ENCODE measurements around the gene SYTL1. TPM values are rescaled to one million over a fixed set of nuclear protein-coding genes. Genes with fewer than 3 reads are reported as not detected.

The SYTL1 gene
- total RNA-seq, 2 donors from 2014 or later = 24.2 to 39.5 TPM

GRCh38 chr1:27397749-27398148 lies 55.9 kb downstream of the SYTL1 start:
- Mint-ChIP-seq H3K36me3 (no peaks in the 10 kb centered on the region), H3K4me3 (no peak overlapping the region), H3K27ac (no peak overlapping the region), H3K9me3 (no peaks in the 10 kb centered on the region), H3K27me3 (no peaks in the 10 kb centered on the region), H3K4me1 (ENCODE audit: low read depth in 2 of 2) (peaks cover under 1 to 17% of the 10 kb centered on the region in 2 donors)
- DNase-seq (ENCODE audit: low spot score) = no peak
- ATAC-seq = no peak

- no peaks in the 10 kb centered on the region for H3K36me3 Mint-ChIP-seq
- no peaks in the 10 kb centered on the region for H3K9me3 Mint-ChIP-seq
- DNase-seq (ENCODE audit: low spot score) = no peak
- no peaks in the 10 kb centered on the region for H3K27me3 Mint-ChIP-seq
- H3K4me3 Mint-ChIP-seq = no peak overlapping the region
- peaks cover 9 to 23% of the 10 kb centered on the region in 2 donors for H3K4me1 Mint-ChIP-seq (ENCODE audit: low read depth in 2 of 2)
- peak overlapping the region in 1 of 2 donors; percentile 23 for H3K27ac Mint-ChIP-seq
- no peak for ATAC-seq
Measured at GRCh38 chr1:27398405-27399149, 56.8 kb downstream of the SYTL1 start.

- Mint-ChIP-seq H3K27me3 (no peaks in the 10 kb centered on the region), H3K9me3 (no peaks in the 10 kb centered on the region), H3K36me3 (no peaks in the 10 kb centered on the region), H3K4me1 (ENCODE audit: low read depth in 2 of 2) (peaks cover 18 to 30% of the 10 kb centered on the region in 2 donors), H3K27ac (no peak overlapping the region), H3K4me3 (no peak overlapping the region)
- no peak for DNase-seq (ENCODE audit: low spot score)
- ATAC-seq = no peak
Measured at GRCh38 chr1:27399251-27400025, 57.6 kb downstream of the SYTL1 start.

- Mint-ChIP-seq H3K27me3 (no peaks in the 10 kb centered on the region), H3K4me3 (no peak overlapping the region), H3K4me1 (ENCODE audit: low read depth in 2 of 2) (peaks cover 18 to 30% of the 10 kb centered on the region in 2 donors), H3K27ac (peak overlapping the region in 1 of 2 donors; percentile 47), H3K9me3 (no peaks in the 10 kb centered on the region), H3K36me3 (no peaks in the 10 kb centered on the region)
- DNase-seq (ENCODE audit: low spot score) = no peak
- ATAC-seq = no peak
Measured at GRCh38 chr1:27400082-27400962, 58.5 kb downstream of the SYTL1 start.

- Mint-ChIP-seq H3K9me3 (no peaks in the 10 kb centered on the region), H3K4me1 (ENCODE audit: low read depth in 2 of 2) (peaks cover 18 to 30% of the 10 kb centered on the region in 2 donors), H3K27me3 (no peaks in the 10 kb centered on the region), H3K27ac (peak overlapping the region in 1 of 2 donors; percentile 65), H3K36me3 (no peaks in the 10 kb centered on the region), H3K4me3 (no peak overlapping the region)
- DNase-seq (ENCODE audit: low spot score) (no peak), ATAC-seq (no peak)
Measured at GRCh38 chr1:27400963-27401341, 59.1 kb downstream of the SYTL1 start.

- H3K36me3 Mint-ChIP-seq = peaks cover 3% of the 10 kb centered on the region
- ATAC-seq (no peak), DNase-seq (ENCODE audit: low spot score) (no peak)
- no peak overlapping the region for H3K4me3 Mint-ChIP-seq
- H3K9me3 Mint-ChIP-seq = no peaks in the 10 kb centered on the region
- H3K4me1 Mint-ChIP-seq (ENCODE audit: low read depth in 2 of 2) = peaks cover 18 to 30% of the 10 kb centered on the region in 2 donors
- H3K27me3 Mint-ChIP-seq = no peaks in the 10 kb centered on the region
- H3K27ac Mint-ChIP-seq = peak overlapping the region; percentile 75 to 76
Measured at GRCh38 chr1:27402349-27402754, 60.5 kb downstream of the SYTL1 start.

- no peaks in the 10 kb centered on the region for H3K9me3 Mint-ChIP-seq
- H3K27ac Mint-ChIP-seq = peak overlapping the region; percentile 75 to 76
- H3K4me3 Mint-ChIP-seq = peak overlapping the region; percentile 76
- DNase-seq (ENCODE audit: low spot score) (no peak), ATAC-seq (peak; percentile 84 to 85)
- H3K4me1 Mint-ChIP-seq (ENCODE audit: low read depth in 2 of 2) = peaks cover 18 to 30% of the 10 kb centered on the region in 2 donors
- peaks cover 9% of the 10 kb centered on the region for H3K36me3 Mint-ChIP-seq
- H3K27me3 Mint-ChIP-seq = no peaks in the 10 kb centered on the region
Measured at GRCh38 chr1:27403065-27403726, 61.4 kb downstream of the SYTL1 start.

Other genes starting within 250 kb of the SYTL1 start
- 10 to 100 TPM; 25.3 to 31.4 TPM for gene SLC9A1, start 186.9 kb upstream of the SYTL1 start, total RNA-seq
- 10 to 100 TPM; 30.2 to 33.9 TPM for gene WDTC1, start 107.4 kb upstream of the SYTL1 start, total RNA-seq
- 10 to 100 TPM; 40.6 to 49.5 TPM for gene TMEM222, start 19.9 kb upstream of the SYTL1 start, total RNA-seq
- 1 to 10 TPM; 8.5 TPM for gene MAP3K6, start 24.9 kb downstream of the SYTL1 start, total RNA-seq
- not detected for gene FCN3, start 32.8 kb downstream of the SYTL1 start, total RNA-seq
- not detected for gene CD164L2, start 41.3 kb downstream of the SYTL1 start, total RNA-seq
- gene GPR3, start 50.6 kb downstream of the SYTL1 start, total RNA-seq = 1 to 10 TPM in 1 of 2 donors, under 1 TPM in 1; 0.64 to 1.1 TPM
- 100 to 1,000 TPM in 1 of 2 donors, 10 to 100 TPM in 1; 97.7 to 110 TPM for gene WASF2, start 148.1 kb downstream of the SYTL1 start, total RNA-seq

Data from natural killer cell treated with Interleukin-12 subunit alpha and Interleukin-12 subunit beta and Interleukin-15 and Interleukin-18, amount 100 ng/mL, for 72 hours (primary cell).